UCSD-AML1 (cell line): ENCODE measurements around the gene SNX15.
A peak's percentile ranks its signal among the peaks of the same experiment; 100 is the strongest.

Source experiments
- DNase-seq: peaks from one replicate; lab custom pipeline; 2025; ENCODE audit not compliant: unreplicated experiment; lab: John Stamatoyannopoulos, UW

The SNX15 gene

DNA sequence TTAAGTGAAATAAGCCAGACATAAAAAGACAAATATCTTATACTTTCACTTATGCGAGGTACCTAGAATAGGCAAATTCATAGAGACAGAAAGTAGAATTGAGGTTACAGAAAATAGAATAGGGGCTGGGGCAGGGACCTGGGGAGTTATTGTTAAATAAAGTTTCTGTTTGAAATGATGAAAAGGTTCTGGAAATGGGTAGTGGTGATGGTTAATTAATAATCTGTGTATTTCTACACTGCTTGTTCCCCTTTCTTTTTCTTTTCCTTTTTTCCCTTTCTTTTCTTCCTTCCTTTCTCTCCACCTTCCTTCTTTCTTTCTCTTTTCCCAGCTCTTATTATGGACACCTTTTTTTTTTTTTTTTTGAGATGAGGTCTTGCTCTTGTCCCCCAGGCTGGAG, 28.3 kb downstream of the SNX15 start:
- DNase-seq: no peak

DNA sequence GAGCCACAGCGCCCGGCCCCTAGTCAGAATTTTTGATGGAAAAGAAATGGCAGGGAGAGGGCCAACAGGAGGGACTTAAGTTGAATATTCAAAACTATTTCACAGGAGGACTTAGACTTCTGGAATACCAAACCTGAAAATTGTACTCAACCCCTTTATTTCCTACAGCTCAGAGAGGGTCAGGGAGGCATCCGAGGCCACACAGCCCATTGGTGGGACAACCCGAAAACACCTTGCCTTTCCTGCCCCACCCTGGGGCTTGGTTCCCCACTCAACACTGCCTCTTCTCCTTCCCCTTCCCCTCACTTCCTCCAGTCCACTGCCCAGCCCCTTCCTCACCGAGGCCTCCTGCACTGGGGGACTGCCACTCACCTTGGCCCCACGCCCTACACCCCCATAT, 29.8 kb downstream of the SNX15 start:
- no peak for DNase-seq

DNA sequence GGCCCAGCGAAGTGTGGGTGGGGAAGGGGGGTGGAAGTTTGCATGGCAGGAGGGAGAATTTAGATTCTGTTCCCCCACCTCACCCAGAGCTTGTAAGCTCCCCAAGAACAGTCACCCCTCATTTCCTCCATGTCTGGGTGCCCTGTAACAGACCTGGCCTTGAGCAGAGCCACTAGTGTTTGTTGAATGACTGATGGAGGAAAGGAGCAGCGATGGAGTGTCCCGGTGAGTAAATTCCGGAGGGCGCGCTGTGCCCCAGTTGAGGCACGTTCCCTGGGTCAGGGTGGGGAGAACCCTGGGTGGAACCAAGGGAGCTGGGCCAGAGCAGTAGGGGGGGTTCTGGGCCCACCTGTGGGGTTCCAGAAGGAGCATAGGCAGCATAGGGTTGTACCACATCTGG, 30.3 kb downstream of the SNX15 start:
- DNase-seq: no peak

DNA sequence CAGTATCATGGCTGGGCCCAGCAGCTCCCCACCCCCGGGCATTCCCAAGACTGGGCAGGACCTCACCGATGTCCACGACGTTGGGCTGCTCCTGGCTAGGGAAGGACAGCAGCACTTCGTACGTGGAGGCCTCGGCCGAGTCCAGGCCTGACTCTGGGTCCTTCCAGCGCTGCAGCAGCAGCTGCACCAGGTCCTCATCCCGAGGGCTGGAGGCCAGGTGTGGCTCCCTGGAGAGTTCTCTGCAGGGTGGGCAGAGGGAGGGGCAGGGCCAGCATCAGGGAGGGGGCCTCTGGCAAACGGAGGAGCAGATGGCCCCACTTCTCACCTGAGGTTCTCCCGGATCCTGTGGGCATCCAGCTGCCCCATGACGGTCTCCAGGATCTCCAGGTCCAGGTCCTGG, 30.8 kb downstream of the SNX15 start:
- DNase-seq: no peak

DNA sequence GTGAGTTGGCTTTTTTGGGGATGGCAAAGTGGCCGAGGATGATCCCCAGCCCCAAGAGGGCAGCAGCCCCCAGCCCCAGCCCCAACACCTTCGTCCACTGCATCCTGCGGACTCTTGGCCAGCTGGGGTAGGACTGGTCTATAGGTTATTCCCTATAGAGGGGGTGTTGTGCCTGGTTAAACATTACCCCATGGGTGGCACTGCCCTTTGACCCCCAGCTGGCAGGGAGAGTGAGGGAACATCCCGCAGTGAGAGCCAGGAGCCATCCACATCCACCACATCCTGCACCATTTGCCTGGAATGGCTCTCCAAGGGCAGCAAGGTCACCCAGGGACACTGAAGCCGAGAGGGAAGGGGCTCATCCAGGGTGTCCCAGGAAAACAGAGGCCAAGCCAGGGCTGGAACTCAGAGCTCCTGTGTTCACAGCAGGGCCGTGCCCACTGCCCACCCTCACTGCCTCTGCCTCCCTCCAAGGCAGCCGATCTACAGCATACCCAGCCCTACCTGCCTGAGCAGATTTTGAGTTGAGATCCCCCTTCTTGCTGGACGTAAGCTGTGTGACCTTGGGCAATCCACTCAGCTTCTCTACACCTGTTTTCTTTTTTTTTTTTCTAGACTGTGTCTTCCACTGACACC, 31.3 kb downstream of the SNX15 start, which contains the start of gene NAALADL1:
Gene NAALADL1, minus strand, starts transcription at position 135 of the 636 bp plus-strand sequence. Its CDS starts 32 bp downstream, at position 103.
- no peak for DNase-seq

DNA sequence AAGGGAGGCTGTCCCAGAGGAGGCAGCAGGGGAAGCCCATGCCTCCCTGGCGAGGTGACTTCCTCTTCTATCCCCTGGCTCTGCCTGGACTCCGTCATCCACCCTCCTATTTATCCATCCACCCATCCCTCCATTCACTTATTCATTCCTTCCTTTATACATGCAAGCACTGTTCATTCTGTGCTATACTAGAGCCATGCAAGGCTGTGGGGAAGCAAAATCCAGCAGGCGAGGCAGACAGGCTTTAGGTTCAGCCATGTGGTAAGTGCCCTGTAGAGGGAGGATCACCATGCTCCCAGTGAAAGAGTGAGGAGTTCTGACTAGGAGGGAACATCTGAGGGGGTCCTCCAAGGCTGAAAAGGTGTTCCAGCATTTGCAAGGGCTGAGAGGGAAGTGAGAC, 32.3 kb downstream of the SNX15 start:
- no peak for DNase-seq

DNA sequence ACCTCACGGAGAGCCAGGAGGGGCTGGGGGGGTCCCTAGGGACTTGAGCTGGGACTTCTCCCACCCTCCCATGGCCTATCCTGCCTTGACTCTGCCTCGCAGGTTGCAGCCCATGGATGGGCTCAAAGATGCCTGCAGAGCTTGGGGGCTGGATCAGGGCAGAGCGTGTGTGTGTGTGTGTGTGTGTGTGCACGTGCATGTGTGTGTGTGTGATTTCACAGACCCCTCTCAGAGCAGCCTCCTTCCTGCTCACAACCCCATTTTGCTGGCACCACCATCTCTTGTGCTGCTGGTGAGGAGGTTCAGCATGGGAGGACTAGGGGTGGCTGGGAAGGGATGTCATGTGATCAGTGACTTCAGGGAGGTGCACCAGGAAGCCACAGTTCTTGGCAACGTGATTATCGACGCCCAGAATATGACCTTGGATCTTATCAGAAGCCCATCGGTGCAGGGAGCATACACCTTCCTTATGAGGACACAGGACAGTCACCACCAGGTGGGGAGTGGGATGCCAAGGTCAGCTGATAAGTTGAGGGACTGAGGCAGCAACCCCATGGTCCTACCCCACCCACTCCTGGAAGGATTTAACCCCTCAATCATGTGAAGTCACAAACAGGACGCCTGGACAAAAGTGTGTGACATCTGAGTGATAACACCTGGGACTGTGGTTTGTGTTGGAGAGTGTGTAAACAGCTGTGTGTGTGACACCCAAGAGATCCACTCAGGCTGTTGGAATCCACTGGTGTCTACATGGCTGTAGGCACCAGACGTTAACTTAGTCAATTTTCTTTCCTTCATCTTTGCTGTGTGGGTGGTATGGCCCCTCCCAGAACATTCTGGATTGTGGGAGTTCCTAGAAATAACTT, 33.0 kb downstream of the SNX15 start:
- DNase-seq: no peak

DNA sequence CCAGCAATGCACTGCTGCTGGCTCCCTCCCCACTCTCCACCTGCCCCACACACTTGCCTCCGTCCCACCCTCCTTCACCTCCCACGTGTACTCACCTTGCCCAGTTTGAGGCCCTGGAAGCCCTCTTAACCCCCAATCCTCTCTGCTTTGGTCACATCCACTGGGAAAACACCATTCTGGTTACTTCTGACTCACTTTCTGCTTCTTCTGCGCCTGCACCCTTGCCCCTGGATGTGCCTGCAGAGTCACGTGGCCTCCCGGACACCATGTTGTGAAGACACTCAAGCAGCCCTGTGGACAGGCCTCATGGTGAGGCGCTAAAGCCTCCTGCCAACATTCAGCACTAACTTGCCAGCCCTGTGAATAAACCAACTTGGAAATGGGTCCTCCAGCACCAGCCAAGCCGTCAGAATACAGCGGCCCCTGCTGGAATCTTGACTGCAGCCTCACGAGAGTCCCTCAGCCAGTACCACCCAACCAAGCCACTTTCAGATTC, 33.7 kb downstream of the SNX15 start:
- DNase-seq: no peak

DNA sequence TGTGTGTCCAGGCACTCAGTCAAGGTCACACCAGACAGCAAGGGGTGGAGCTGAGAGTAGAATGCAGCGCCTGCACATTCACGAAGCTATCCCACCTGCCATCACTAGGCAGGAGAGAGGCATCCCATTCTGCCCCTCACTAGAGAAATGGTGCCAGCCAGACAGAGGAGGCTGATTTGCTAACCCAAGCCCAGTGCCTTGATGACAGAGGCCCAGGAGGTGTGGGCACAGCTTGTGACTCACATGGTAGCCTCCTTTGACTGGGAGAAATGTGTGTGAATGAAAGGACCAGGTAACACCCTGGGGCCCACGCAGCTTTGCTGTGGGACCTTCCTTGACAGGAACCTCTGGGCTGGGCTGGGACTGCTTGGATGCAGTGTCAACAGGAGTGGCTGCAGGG, 36.3 kb downstream of the SNX15 start:
- DNase-seq: no peak

DNA sequence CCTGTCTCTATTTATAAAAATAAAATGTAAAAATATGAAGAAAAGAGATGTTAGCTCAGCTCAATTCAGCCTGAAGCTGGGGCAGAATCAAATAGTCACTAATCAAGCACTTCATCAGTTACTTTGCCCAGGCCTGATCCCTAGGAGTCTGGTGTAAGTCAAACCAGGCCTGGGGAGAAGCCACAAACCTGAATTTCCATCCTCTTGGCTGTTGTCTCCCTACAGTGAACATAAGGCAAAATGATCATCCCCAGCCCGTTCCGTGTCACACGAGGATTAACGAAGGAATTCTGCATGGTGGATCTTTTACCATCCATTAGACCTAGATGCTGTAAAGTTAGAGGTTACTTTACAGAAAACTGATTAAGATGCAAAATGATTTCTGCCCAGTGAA, 37.6 kb downstream of the SNX15 start:
- no peak for DNase-seq

DNA sequence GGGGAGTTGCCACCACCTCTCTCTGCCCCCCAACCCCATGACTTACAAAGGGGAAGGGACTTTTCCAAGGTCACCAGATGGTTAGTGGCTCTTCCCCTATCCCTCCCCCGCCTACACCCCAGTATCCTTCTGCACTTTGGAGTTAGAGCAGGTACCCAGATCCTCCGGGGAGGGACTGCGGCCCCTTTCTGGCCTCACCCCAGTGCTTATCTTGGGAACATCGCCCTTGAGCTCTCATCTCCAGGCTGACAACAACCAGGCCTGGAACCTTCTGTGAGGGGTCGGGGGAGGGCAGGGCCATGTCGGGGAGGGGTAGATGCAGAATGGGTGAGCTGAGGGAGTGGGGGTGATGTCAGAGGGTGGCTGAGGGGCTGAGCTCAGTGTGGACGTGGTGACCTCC, 38.6 kb downstream of the SNX15 start:
- DNase-seq: no peak

DNA sequence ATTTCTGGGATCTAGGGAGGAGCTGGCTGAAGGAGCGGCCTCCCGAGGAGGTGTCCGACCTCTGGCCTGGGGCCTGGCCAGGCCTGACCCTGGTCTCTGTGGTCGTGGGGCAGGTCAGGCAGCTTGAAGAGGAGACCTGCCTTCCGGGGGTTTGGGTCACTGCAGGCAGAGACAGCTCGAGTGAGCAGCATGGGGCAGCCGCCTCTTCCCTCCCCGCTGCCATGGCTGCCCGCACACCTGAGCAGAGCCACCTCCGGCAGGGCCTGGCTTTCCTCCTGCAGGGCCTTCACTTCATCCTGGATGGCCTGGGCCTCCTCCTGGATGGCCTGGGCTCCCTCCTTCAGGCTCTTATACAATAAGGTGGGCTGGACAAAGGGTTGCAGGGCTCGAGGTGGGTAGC, 39.1 kb downstream of the SNX15 start:
- no peak for DNase-seq

DNA sequence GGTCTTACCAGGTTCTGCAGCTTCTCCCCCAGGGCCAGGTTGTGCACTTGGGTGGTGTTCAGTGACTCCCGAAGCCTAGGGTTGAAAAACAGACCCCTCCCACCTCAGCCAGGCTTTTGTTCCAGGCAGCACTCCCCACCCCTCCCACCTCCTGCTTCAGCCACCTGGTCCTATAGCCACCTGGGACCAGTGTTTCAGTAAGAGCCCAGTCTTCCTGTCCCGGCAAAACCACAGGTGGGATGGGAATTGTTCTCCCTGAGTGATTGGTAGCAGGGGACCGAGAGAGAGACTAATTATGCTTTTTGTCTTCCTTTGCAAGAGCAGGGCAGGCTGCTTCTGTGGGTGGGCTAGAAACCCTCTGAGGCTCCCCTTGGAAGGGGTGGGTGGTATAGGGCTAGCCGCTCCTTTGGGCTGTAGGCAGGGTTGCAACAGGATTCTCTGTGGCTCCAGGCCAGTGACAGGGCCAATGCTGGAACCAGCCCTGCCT, 39.6 kb downstream of the SNX15 start:
- no peak for DNase-seq

DNA sequence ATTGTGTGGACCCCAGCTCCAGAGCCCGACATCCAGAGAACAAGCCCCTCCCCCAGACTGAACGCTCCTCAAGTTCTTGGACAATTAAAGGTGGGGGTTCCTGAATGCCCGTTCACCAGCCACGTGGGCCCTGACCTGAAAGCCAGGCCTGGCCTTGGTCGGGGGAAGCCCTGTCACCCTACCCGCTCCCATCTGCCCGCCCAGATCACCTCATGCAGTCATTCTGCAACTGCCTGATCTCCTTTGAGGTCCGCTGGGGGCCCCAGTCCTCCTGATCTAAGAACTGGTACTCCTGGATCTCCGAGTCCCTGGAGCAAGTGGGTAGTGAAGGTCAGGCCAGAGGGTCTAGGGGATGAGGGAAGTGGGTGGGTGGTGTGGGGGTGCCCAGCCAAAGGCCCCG, 40.2 kb downstream of the SNX15 start:
- no peak for DNase-seq

DNA sequence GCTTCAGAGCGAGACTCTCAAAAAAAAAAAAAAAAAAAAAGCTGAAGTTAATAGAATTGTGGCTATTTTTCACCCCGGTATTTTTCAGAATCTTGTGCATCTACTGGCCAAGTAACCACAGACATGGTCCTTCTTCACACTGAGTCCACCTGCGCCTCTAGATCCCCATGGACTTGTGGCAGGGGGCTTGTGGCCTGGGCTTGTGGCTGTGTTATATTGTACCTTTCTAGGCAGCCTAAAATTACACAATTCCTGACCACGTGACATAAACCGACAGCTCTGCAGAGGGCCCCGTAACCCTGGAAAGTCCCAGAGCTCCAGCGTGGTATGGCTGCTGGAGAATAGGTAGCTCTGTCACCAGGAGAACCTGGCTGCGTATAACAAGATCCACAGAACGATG, 42.0 kb downstream of the SNX15 start:
- DNase-seq: peak; percentile 21

DNA sequence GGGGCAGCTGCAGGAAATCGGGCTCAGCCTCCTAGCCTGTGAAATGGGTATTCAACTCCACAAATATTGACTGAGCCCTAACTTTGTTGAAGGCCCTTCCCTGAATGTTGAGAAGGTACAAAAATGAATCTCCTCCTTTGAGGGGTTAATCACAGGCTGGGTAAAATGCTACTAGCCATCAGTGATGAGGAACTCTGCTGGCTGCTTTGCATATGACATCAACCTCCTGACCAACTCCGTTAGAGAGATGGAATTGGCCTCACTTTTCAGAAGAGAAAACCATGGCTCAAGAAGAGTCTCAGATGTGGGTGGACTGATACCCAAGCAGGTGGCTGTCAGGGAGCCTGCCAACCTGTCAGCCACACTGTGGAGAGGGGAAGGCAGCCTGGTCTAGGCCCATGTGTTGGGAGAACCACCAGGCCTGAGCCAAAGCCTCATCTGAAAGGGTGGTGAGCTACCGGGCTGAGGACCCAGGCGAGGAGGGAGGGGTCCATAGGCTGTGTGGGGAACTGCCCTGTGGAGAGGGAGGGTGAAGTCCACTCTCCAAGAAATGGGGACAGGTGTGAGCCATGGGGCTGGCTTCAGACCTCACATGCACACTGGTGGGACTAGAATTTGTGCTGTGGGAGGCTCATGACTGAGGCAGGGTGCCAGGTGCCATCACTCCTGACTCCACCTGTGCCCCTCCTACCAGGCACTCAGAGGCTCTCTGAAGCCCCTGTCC, 44.8 kb downstream of the SNX15 start:
- DNase-seq: no peak

DNA sequence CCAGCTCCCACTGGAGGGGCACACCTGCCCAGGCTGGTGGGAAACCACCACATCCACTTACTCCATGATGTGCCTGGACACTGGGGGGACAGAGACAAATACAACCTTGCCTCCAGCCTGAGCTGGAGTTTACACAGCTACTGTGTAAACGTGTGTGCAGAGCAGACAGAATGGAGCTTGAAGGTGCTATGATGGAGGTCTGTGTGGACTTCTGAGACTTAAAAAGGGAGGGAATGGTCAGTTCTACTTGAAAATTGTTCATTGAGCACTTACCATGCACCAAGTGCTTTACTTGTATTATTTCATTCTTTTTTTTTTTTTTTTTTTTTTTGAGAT, 45.4 kb downstream of the SNX15 start:
- DNase-seq: no peak

DNA sequence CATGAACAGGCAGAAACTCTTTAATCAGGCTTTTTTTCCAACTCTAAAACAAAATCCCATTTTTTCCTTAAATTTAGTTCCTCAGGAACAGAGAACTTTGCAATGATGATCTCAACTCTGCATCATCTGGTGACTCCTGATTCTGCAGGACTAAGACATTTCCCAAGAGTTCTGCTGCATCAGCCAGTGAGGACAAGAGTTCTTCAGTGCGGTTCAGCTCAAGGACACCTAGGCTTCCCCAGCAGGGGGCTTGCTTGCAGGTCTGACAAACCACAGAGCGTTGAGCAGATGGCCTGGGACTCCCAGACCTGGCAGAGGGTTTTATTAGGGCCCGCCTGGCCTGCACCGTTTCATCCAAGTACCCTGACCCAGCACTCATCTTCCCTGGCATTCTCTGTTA, 50.2 kb downstream of the SNX15 start:
- no peak for DNase-seq

DNA sequence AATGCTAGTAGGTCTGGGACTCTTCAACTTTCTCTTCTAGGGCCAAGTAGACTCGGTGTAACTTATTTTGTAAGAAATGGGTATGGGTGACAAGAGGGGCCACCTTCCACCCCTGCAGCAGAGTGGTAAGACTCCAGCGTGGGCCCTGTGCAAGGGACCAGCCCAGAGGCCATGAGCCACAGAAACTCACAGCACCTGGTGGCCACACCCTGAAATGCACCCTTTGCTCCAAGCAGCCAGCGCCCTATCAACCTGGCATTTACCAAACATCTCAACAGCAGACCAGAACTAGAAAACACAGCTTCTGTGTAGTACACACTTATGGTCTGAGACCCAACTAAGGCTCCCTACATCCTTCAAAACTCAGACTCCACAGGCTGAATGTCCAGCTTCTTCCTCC, 50.9 kb downstream of the SNX15 start:
- peak; percentile 68 for DNase-seq

DNA sequence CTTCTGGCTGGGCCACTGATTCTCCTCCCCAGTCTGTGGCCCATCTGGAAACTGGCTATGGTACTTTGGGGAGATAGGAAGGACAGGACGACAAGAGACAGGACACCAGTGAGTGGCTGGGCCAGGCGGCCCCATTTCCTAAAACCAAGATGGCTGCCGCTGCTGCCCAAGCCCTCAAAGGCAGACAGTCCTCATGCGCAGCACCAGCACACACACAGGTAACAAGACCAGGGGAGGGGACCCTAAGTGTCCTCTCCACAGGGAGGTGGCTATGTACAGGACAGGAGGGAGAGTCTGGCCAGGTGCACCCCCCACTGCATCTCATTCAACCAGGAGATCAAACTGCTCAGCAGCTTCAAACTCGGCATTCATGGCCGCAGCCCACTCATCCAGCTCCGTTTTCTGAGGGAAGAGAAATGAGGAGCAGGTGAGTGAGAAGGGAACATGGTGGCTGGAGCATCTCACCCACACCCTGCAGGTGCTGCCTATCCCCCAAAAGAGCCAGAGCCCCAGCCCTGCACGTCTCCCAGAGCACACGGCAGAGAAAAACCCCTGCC, 51.6 kb downstream of the SNX15 start:
- DNase-seq: no peak

DNA sequence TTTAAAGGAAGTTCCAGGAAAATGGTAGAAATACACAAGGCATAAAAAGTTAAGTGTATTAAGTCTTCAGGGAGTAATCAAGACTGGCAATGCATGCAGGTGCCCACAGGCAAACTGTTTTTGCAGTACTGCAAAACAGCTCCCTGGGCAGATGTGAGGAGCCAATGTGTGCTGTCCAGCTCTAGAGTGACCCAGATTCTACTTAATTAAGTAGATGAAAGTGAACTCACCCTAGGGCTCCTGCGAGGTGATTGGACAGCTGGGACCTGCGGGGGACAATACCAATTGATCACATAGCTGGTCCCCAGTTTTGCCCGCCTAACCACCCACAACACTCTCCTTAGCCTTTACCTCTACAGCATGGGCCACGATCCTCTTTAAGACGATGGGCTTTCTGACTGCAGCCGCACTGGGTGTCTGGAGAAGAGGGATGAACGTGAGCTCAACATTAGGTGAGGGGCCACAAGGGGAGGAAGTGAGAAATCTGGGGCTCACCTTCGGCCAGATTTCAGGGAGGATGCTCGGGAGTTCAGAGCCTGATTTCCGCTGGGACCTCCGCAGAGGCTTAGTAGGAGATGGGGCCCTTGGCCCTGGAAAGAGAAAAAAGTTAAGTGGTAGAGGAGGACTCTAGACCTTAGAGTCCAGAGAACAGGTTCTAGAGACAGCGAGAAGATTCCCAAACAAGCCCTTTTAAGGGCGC, 56.0 kb downstream of the SNX15 start:
- DNase-seq: no peak
